OCI-LY3 (cell line): ENCODE measurements around the gene EDAR.

Source experiments
- EZH2phosphoT487 ChIP-seq: fragments of 200-600 bp; shearing (Covaris generic); IDR thresholded peaks from 2 replicates; pipeline ENCODE4 v1.6.1; 2018; ENCODE audit warnings: antibody characterized with exemption, mixed run types, low read depth
- TF ChIP-seq, protein P1 (sequence below): fragments of 200-600, 300-600 bp; sonication (generic); IDR thresholded peaks from 2 replicates; pipeline ENCODE4 v1.5.1; 2014; ENCODE audit warnings: antibody characterized with exemption, low read length, low read depth

DNA sequence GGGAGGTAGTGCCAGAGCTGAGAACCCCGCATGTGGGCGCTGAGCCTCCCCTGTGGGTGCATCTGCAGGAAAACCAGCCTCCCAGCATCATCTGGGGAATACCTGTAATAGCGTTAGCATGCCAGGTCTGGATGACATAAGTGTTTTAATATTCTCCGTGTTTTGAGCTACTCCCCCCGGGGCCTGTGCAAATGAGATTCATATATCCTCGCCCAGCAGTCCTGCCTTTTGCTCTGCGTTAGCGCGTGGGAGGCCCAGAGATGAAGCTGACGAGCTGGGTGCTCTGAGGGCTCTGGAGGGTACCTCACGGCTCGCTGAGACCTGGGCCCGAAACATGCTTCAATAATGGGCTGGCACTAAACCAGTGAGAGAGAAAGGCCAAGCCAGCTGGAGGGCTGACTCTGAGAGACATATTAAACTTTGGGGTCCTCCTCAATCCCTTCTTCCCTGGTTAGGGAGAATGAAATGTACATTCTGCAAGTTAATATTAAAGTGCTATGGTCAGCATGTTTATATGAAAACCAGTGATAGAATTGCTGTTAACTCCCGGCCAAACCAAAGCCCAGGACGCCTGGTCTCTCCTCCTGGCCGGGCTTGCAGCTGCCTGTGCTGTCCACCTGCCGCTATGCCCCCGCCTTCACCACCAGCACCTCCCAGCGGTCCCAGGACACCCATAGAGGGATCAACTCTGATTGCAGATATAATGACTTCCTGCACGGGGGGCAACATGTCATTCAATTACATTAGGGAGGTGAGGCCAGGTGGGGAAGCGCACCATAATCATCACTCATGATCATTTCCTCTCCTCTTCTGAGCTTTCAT, 77.0 kb downstream of the EDAR start:
- TF ChIP-seq, protein P1, sequence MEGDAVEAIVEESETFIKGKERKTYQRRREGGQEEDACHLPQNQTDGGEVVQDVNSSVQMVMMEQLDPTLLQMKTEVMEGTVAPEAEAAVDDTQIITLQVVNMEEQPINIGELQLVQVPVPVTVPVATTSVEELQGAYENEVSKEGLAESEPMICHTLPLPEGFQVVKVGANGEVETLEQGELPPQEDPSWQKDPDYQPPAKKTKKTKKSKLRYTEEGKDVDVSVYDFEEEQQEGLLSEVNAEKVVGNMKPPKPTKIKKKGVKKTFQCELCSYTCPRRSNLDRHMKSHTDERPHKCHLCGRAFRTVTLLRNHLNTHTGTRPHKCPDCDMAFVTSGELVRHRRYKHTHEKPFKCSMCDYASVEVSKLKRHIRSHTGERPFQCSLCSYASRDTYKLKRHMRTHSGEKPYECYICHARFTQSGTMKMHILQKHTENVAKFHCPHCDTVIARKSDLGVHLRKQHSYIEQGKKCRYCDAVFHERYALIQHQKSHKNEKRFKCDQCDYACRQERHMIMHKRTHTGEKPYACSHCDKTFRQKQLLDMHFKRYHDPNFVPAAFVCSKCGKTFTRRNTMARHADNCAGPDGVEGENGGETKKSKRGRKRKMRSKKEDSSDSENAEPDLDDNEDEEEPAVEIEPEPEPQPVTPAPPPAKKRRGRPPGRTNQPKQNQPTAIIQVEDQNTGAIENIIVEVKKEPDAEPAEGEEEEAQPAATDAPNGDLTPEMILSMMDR = no peak
- no peak for TF ChIP-seq EZH2phosphoT487
